GM12878 (cell line): ENCODE measurements around the gene RIC8B. TPM values are rescaled to one million over a fixed set of nuclear protein-coding genes. Genes with fewer than 3 reads are reported as not detected.

Experiments
- ATAC-seq: fragments of 200-7000 bp; cut with Tn5 transposase; 3 replicates; pipeline ENCODE4 v1.9.1; 2020; ENCODE audit warnings: mild to moderate bottlenecking, moderate library complexity
- BruUV-seq: library from RNA; stranded (reverse); fragments of 400-500 nt; replicated peaks from 2 replicates; lab custom pipeline; 2021; lab: Mats Ljungman, UMichigan
- CTCF ChIA-PET: fragments of 300-600 bp; sonication (Branson Sonifier 250); formaldehyde crosslinking; extraction: SDS; loops from one replicate; lab custom pipeline; 2021; ENCODE audit warnings: inconsistent platforms; lab: Yijun Ruan, JAX
- POLR2A ChIA-PET: fragments of 350-600 bp; formaldehyde crosslinking; extraction: SDS; loops from one replicate; lab custom pipeline; 2021; ENCODE audit warnings: inconsistent platforms; lab: Charles Lee
- RAD21 ChIA-PET: fragments of 300-600 bp; sonication (Branson Sonifier 250); formaldehyde crosslinking; loops from one replicate; lab custom pipeline; 2023; ENCODE audit warnings: antibody characterized with exemption; ENCODE audit not compliant: unreplicated experiment; lab: Charles Lee
- SMC1A ChIA-PET: fragments of 300-600 bp; sonication (Branson Sonifier 250); formaldehyde crosslinking; loops from one replicate; lab custom pipeline; 2023; ENCODE audit not compliant: unreplicated experiment, uncharacterized antibody; lab: Charles Lee
- DNase-seq: peaks from one replicate; pipeline ENCODE4 v3.0.0-alpha.2; 2011; ENCODE audit warnings: low read depth, low spot score
- FAIRE-seq: peaks from 3 replicates; lab custom pipeline; 2011; peaks lifted over from hg19 to GRCh38; lab: Jason Lieb, UNC
- H2AFZ ChIP-seq: 2 replicates; pipeline ENCODE4 v1.6.0; 2011; ENCODE audit warnings: low read depth, low read length, control low read depth; ENCODE audit not compliant: control insufficient read depth
- H3K27ac ChIP-seq: 2 replicates; pipeline ENCODE4 v1.5.1; 2011; ENCODE audit warnings: control low read depth; ENCODE audit not compliant: control insufficient read depth, insufficient read depth
- H3K27me3 ChIP-seq, 2 experiments: replicated peaks in 1 of 2; 2 replicates each; pipeline versions ENCODE4 v1.6.0 to v1.6.1; 2011; ENCODE audit warnings: low read length in 1 of 2; ENCODE audit not compliant: control insufficient read depth in 2 of 2, insufficient read depth in 2 of 2
- H3K36me3 ChIP-seq, 2 experiments: 2 replicates each; pipeline ENCODE4 v1.5.1; 2011; ENCODE audit warnings: low read length in 1 of 2; ENCODE audit not compliant: control insufficient read depth in 2 of 2, insufficient read depth in 2 of 2
- H3K4me1 ChIP-seq: 2 replicates; pipeline ENCODE4 v1.6.1; 2011; ENCODE audit warnings: mild to moderate bottlenecking, low read length, moderate library complexity, mixed read lengths; ENCODE audit not compliant: control insufficient read depth, insufficient read depth
- H3K4me2 ChIP-seq: 2 replicates; pipeline ENCODE4 v1.6.0; 2011; ENCODE audit warnings: control low read depth; ENCODE audit not compliant: control insufficient read depth, insufficient read depth
- H3K4me3 ChIP-seq: fragments of 200-600 bp; sonication (generic); 2 replicates; pipeline ENCODE4 v1.5.1; 2016
- H3K79me2 ChIP-seq: 2 replicates; pipeline ENCODE4 v1.6.0; 2011; ENCODE audit warnings: low read length; ENCODE audit not compliant: control insufficient read depth, insufficient read depth
- H3K9ac ChIP-seq: 2 replicates; pipeline ENCODE4 v1.8.0; 2011; ENCODE audit warnings: low read length, control low read depth, mixed read lengths; ENCODE audit not compliant: control insufficient read depth, insufficient read depth
- H3K9me3 ChIP-seq: replicated peaks from 3 replicates; pipeline ENCODE4 v1.5.1; 2011; ENCODE audit warnings: mild to moderate bottlenecking, low read length; ENCODE audit not compliant: control insufficient read depth, insufficient read depth
- H4K20me1 ChIP-seq: 2 replicates; pipeline ENCODE4 v1.6.0; 2011; ENCODE audit not compliant: control insufficient read depth, insufficient read depth
- DPF2 ChIP-seq: fragments of 450-650 bp; IDR thresholded peaks from 2 replicates; pipeline ENCODE4 v1.6.1; 2017; ENCODE audit warnings: mild to moderate bottlenecking
- EGR1 ChIP-seq, 2 experiments: IDR thresholded peaks; 1 replicate in 1 of 2; 2 replicates in 1 of 2; pipeline ENCODE4 v1.6.1; 2011 to 2012; ENCODE audit warnings: low read depth in 2 of 2, low read length in 2 of 2, borderline replicate concordance in 1 of 2, mild to moderate bottlenecking in 1 of 2, moderate library complexity in 1 of 2
- EZH2 ChIP-seq: IDR thresholded peaks from 2 replicates; pipeline ENCODE4 v1.6.1; 2012; ENCODE audit warnings: low read depth, mild to moderate bottlenecking, control low read depth, inconsistent platforms, low read length, borderline replicate concordance; ENCODE audit not compliant: control insufficient read depth
- KLF5 ChIP-seq: fragments of 450-650 bp; IDR thresholded peaks from 2 replicates; pipeline ENCODE4 v1.6.1; 2014; ENCODE audit warnings: mild to moderate bottlenecking; ENCODE audit not compliant: partially characterized antibody
- MTA2 ChIP-seq: fragments of 450-650 bp; IDR thresholded peaks from 2 replicates; pipeline ENCODE4 v1.6.1; 2016; ENCODE audit warnings: low read depth, mild to moderate bottlenecking, moderate library complexity
- NR2C2 ChIP-seq: IDR thresholded peaks from 2 replicates; pipeline ENCODE4 v1.6.1; 2011; ENCODE audit warnings: borderline replicate concordance, low read depth; ENCODE audit not compliant: control insufficient read depth, insufficient read length
- SPI1 ChIP-seq: IDR thresholded peaks from 2 replicates; pipeline ENCODE4 v1.6.1; 2011; ENCODE audit warnings: low read depth, mild to moderate bottlenecking, low read length, moderate library complexity, borderline replicate concordance; ENCODE audit not compliant: insufficient read depth
- TCF7 ChIP-seq: IDR thresholded peaks from 2 replicates; pipeline ENCODE4 v1.6.1; 2014; ENCODE audit warnings: antibody characterized with exemption, borderline replicate concordance
- ZNF274 ChIP-seq: IDR thresholded peaks from one replicate; pipeline ENCODE4 v1.8.0; 2011; ENCODE audit not compliant: insufficient read length, insufficient read depth
- WGBS: methylation state at CpG from one replicate; pipeline ENCODE4 v1.1.6; 2016; ENCODE audit warnings: low lambda C conversion rate; ENCODE audit not compliant: insufficient replicate concordance, insufficient coverage; ENCODE audit errors: missing lambda C conversion rate; 5-methylcytosine and 5-hydroxymethylcytosine counted together
- in situ Hi-C: fragments of 300-500 bp; cut with MboI; formaldehyde crosslinking; loops from 9 replicates; pipeline ENCODE4 v1.14.3; 2018; ENCODE audit warnings: mixed read lengths
- intact Hi-C: fragments of 100-400 bp; cut with micrococcal nuclease; formaldehyde crosslinking; loops from one replicate; pipeline ENCODE4 v1.14.2; 2022; ENCODE audit not compliant: unreplicated experiment
- polyA plus RNA-seq, 11 experiments: library from polyadenylated mRNA; depleted of rRNA in 4 of 11; unstranded in 6 of 11; stranded (reverse) in 5 of 11; fragments of >200 nt; fragmentation: Nextera tagmentation in 4 of 11; fragmentation: Illumina TruSeq in 1 of 11; extraction: Ambion mirVana in 4 of 11; extraction: Trizol in 1 of 11; gene quantifications; 1 replicate in 1 of 11; 2 replicates in 10 of 11; pipeline versions ENCODE4 v1.2.1 to v1.2.3, GENCODE V29; 2011 to 2016; ENCODE audit warnings: inconsistent platforms in 2 of 11, missing spikeins in 2 of 11, low read depth in 1 of 11
- total RNA-seq, 4 experiments: library from RNA; depleted of rRNA in 3 of 4; stranded (reverse); fragments of >200 nt in 3 of 4; fragmentation: Illumina TruSeq in 1 of 4; extraction: Trizol in 1 of 4; gene quantifications; 2 replicates each; pipeline versions ENCODE4 v1.2.1 to v1.2.3, GENCODE V29; 2013 to 2021

Gene RIC8B
- total and polyA plus RNA-seq, 10 of the 15 experiments (the other 5 are each of a cell fraction or from before 2014, with no cell fraction given), result 2.3 to 10.8 (median 6.2) TPM

DNA sequence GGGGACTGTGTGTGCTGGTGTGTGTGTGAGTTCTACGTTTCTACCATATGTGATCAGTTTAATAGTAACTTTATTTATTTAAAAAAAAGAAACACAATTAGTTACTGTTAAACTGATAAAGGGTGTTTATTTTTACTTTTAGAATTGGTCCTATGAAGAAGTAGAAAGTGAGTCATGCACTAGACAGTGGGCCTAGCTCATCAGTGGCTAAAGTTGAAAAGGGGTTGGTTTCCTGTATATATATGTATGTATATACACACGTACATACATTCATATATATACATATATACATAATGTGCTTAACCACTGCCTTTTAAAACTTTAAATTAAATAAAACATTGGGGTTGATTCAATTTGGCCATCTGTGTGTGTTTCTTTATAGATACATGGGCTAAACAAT, 112.5 kb downstream of the RIC8B start:
- H3K4me3 ChIP-seq, result no peak overlapping the region
- no peaks in the 10 kb centered on the region for H3K79me2 ChIP-seq
- no peaks in the 10 kb centered on the region for H3K9me3 ChIP-seq
- intact Hi-C loops, result no loop called here
- in situ Hi-C loops, result no loop called here
- no peaks in the 10 kb centered on the region for H3K4me1 ChIP-seq
- no peak for DNase-seq
- no peak overlapping the region for H3K27ac ChIP-seq
- WGBS, result 88% methylated on average over 2 of the region's 2 CpGs
- no peak overlapping the region for H3K4me2 ChIP-seq
- no TSS peak for BruUV-seq
- POLR2A ChIA-PET, result interaction anchor here (0.5 kb wide), 1 partner anchor 16 kb away, joined by 4 read pairs; no protein-coding TSS in a partner anchor
- SMC1A ChIA-PET, result interaction anchor here (1.1 to 2.3 kb wide), 3 partner anchors 9 to 45 kb away, joined by 3 to 6 read pairs (median 5); no protein-coding TSS in a partner anchor
- ATAC-seq, result no peak
- FAIRE-seq, result no peak
- no peak overlapping the region for H3K9ac ChIP-seq
- no peaks in the 10 kb centered on the region for H3K27me3 ChIP-seq
- H2AFZ ChIP-seq, result no peak overlapping the region
- H4K20me1 ChIP-seq, result no peaks in the 10 kb centered on the region
- CTCF ChIA-PET, result interaction anchor here (1.0 to 1.4 kb wide), 2 partner anchors 32 to 45 kb away, joined by 3 read pairs; no protein-coding TSS in a partner anchor
- peaks cover 0 to 8% of the 10 kb centered on the region in 2 experiments; a peak in 2 of 4 replicates for H3K36me3 ChIP-seq
- TF ChIP-seq EZH2, result no peak
- TF ChIP-seq EGR1 (IDR thresholded peaks at IDR 0.05; ENCODE audit: borderline replicate concordance in 1 of 2, low read depth in 2 of 2, low read length in 2 of 2), result no peak
- no peak for TF ChIP-seq DPF2
- no peak for TF ChIP-seq KLF5
- TF ChIP-seq TCF7, result no peak
- no peak for TF ChIP-seq MTA2
- no peak for TF ChIP-seq NR2C2
- TF ChIP-seq SPI1, result no peak
- TF ChIP-seq ZNF274, result no peak
- TF ChIP-seq, all 136 proteins: peak for 0
- RAD21 ChIA-PET, result no interaction called here
